ENCODE results near the gene U2SURP. TPM values are rescaled to one million over a fixed set of nuclear protein-coding genes. Genes with fewer than 3 reads are reported as not detected.
"Not testable (repeated sequence)": the region's sequence is repeated elsewhere in the genome, so short reads cannot be mapped to it uniquely, and the experiment has no call there.

The U2SURP gene
- total RNA-seq, 4 donors from 2014 or later, result 39.3 to 63.3 (median 47.1) TPM

DNA sequence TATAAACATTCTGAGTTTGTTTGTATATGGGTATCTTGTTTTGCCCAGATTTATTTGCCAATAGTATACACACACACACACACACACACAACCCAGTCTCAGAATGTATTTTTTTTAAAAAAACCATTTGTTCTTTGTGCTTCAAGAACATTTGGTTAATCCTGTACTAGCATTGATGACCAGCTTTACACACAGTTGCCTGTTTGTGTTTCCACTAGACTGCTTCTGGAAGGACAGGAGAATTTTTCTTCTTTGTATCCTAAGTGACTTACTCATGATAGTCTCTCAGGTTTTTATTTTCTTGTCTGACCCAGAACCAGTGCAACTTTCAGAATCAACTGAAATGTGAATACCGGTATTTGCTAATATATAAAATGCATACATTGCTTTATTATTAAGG is 40.5 kb downstream of the U2SURP start:
- 94 to 96% methylated on average over 1 of the region's 1 CpG for WGBS, 2 donors
- H3K4me3 ChIP-seq (ENCODE audit: low read depth, poor library complexity, severe bottlenecking), result no peak overlapping the region
- DNase-seq (ENCODE audit: low spot score in 2 of 2), result no peak
- intact Hi-C loops (cut with DNase I; ENCODE audit: low total_unique reads), result no loop called here
- no peak for TF ChIP-seq POLR2A (IDR thresholded peaks at IDR 0.05)
- TF ChIP-seq, protein P1, sequence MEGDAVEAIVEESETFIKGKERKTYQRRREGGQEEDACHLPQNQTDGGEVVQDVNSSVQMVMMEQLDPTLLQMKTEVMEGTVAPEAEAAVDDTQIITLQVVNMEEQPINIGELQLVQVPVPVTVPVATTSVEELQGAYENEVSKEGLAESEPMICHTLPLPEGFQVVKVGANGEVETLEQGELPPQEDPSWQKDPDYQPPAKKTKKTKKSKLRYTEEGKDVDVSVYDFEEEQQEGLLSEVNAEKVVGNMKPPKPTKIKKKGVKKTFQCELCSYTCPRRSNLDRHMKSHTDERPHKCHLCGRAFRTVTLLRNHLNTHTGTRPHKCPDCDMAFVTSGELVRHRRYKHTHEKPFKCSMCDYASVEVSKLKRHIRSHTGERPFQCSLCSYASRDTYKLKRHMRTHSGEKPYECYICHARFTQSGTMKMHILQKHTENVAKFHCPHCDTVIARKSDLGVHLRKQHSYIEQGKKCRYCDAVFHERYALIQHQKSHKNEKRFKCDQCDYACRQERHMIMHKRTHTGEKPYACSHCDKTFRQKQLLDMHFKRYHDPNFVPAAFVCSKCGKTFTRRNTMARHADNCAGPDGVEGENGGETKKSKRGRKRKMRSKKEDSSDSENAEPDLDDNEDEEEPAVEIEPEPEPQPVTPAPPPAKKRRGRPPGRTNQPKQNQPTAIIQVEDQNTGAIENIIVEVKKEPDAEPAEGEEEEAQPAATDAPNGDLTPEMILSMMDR (IDR thresholded peaks at IDR 0.05), result no peak

DNA sequence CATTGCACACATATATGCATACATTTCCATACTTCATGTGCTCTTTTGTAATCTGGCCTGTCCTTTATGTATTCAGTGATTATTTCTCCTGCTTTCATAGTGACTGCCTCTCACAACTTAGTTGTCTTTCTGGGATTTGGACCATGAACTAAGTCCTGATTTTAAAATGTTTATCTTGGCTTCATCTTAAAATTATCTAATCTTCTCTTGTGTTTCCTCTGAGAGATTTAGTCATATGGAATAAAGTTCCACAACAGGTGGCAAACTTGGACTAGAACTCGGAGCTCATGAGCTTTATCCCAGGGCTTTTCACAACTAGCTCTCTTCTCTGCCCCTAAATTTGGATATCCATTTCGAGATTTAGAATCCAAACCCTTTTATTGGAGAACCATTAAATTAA is 44.3 kb downstream of the U2SURP start:
- TF ChIP-seq, protein P1 (IDR thresholded peaks at IDR 0.05), result no peak
- TF ChIP-seq POLR2A (IDR thresholded peaks at IDR 0.05), result no peak
- intact Hi-C loops (cut with DNase I; ENCODE audit: low total_unique reads), result no loop called here
- DNase-seq (ENCODE audit: low spot score in 2 of 2), result no peak
- no peak overlapping the region for H3K4me3 ChIP-seq (ENCODE audit: low read depth, poor library complexity, severe bottlenecking)
- 87 to 90% methylated on average over 2 of the region's 2 CpGs for WGBS, 2 donors

GRCh38 chr3:143046075-143046474 is 44.7 kb downstream of the U2SURP start:
- intact Hi-C loops (cut with DNase I; ENCODE audit: low total_unique reads), result not testable (repeated sequence)
- WGBS, 2 donors, result 95 to 100% methylated on average over 5 of the region's 5 CpGs

GRCh38 chr3:143054011-143054410 is 52.6 kb downstream of the U2SURP start:
- DNase-seq (ENCODE audit: low spot score in 2 of 2), result no peak
- TF ChIP-seq POLR2A (IDR thresholded peaks at IDR 0.05), result no peak
- TF ChIP-seq, protein P1 (IDR thresholded peaks at IDR 0.05), result no peak
- intact Hi-C loops (cut with DNase I; ENCODE audit: low total_unique reads), result no loop called here
- no peak overlapping the region for H3K4me3 ChIP-seq (ENCODE audit: low read depth, poor library complexity, severe bottlenecking)
- WGBS, 2 donors, result 93 to 94% methylated on average over 2 of the region's 2 CpGs

More at GRCh38 chr3:143046075-143046474, 44.7 kb downstream of the U2SURP start:
- not testable (repeated sequence) for H3K4me3 ChIP-seq (ENCODE audit: low read depth, poor library complexity, severe bottlenecking); DNase-seq (ENCODE audit: low spot score in 2 of 2)

DNA sequence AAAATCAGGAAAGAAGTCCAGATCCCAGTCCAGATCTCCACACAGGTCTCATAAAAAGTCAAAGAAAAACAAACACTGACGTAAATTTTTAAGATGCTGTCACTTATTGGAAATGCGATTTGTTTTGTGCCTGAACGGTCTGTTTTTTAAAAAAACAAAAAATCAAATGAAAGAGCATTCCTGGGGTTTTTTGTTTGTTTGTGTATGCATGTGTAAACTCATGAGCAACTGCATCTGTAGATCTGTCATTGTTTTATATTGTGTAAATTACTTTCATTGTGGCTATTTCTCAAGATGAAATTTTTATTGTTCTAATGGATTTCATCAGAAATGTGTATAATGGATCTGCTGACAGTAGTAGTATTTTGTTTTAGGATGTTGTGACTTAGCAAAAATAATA is 55.0 kb downstream of the U2SURP start:
- intact Hi-C loops (cut with DNase I; ENCODE audit: low total_unique reads), result no loop called here
- H3K4me3 ChIP-seq (ENCODE audit: low read depth, poor library complexity, severe bottlenecking), result no peak overlapping the region
- 90 to 93% methylated on average over 3 of the region's 3 CpGs for WGBS, 2 donors
- no peak for DNase-seq (ENCODE audit: low spot score in 2 of 2)
- TF ChIP-seq POLR2A (IDR thresholded peaks at IDR 0.05), result no peak
- TF ChIP-seq, protein P1 (IDR thresholded peaks at IDR 0.05), result no peak

- intact Hi-C loops (cut with DNase I; ENCODE audit: low total_unique reads), result no loop called here
- 87 to 93% methylated on average over 3 of the region's 3 CpGs for WGBS, 2 donors
- no peak for DNase-seq (ENCODE audit: low spot score in 2 of 2)
- TF ChIP-seq, protein P1 (IDR thresholded peaks at IDR 0.05), result no peak
- TF ChIP-seq POLR2A (IDR thresholded peaks at IDR 0.05), result no peak
- H3K4me3 ChIP-seq (ENCODE audit: low read depth, poor library complexity, severe bottlenecking), result no peak overlapping the region
Measured at GRCh38 chr3:143060906-143061305, 59.5 kb downstream of the U2SURP start.

Data from lower leg skin (tissue), 4 donors.